KMS-11 (cell line): ENCODE data around the gene ABHD6.

Source experiments
- H2AFZ ChIP-seq: fragments of 200-600 bp; sonication (generic); 2 replicates; pipeline ENCODE4 v1.6.1; 2016; ENCODE audit warnings: antibody characterized with exemption, mixed run types, low read depth
- H3K27ac ChIP-seq: fragments of 200-600 bp; sonication (generic); 2 replicates; pipeline ENCODE4 v1.6.1; 2016; ENCODE audit warnings: mild to moderate bottlenecking, mixed run types
- H3K27me3 ChIP-seq: fragments of 200-600 bp; sonication (generic); 2 replicates; pipeline ENCODE4 v1.6.1; 2017; ENCODE audit warnings: mild to moderate bottlenecking, low read depth, mixed run types, moderate library complexity; ENCODE audit not compliant: insufficient read depth
- H3K36me3 ChIP-seq: fragments of 200-600 bp; sonication (generic); 2 replicates; pipeline ENCODE4 v1.6.1; 2017; ENCODE audit warnings: mild to moderate bottlenecking, mixed run types; ENCODE audit not compliant: insufficient read depth
- H3K4me1 ChIP-seq: fragments of 200-600 bp; sonication (generic); 2 replicates; pipeline ENCODE4 v1.6.1; 2016; ENCODE audit warnings: mild to moderate bottlenecking, low read depth, mixed run types; ENCODE audit not compliant: poor library complexity, severe bottlenecking
- H3K4me2 ChIP-seq: fragments of 200-600 bp; sonication (generic); 2 replicates; pipeline ENCODE4 v1.7.0; 2016; ENCODE audit warnings: mild to moderate bottlenecking, mixed run types
- H3K4me3 ChIP-seq: fragments of 200-600 bp; sonication (generic); IDR thresholded peaks from 2 replicates; pipeline ENCODE4 v1.6.1; 2017; ENCODE audit warnings: low read depth, low read length, mixed read lengths; ENCODE audit not compliant: insufficient read depth
- H3K79me2 ChIP-seq: fragments of 200-600 bp; sonication (generic); 2 replicates; pipeline ENCODE4 v1.6.1; 2016; ENCODE audit warnings: low read depth, mixed run types; ENCODE audit not compliant: insufficient read depth
- H3K9ac ChIP-seq: fragments of 200-600 bp; sonication (generic); 2 replicates; pipeline ENCODE4 v1.6.1; 2016; ENCODE audit warnings: mild to moderate bottlenecking, mixed run types
- H4K20me1 ChIP-seq: fragments of 200-600 bp; sonication (generic); 2 replicates; pipeline ENCODE4 v1.6.1; 2016; ENCODE audit warnings: mild to moderate bottlenecking, mixed run types; ENCODE audit not compliant: insufficient read depth
- TF ChIP-seq, protein P1 (sequence below): fragments of 200-600 bp; sonication (generic); conservative IDR thresholded peaks from 2 replicates; pipeline ENCODE4 v1.6.1; 2017; ENCODE audit warnings: low read depth, mild to moderate bottlenecking, antibody characterized with exemption, low read length, moderate library complexity, mixed read lengths

ABHD6 gene, protein sequence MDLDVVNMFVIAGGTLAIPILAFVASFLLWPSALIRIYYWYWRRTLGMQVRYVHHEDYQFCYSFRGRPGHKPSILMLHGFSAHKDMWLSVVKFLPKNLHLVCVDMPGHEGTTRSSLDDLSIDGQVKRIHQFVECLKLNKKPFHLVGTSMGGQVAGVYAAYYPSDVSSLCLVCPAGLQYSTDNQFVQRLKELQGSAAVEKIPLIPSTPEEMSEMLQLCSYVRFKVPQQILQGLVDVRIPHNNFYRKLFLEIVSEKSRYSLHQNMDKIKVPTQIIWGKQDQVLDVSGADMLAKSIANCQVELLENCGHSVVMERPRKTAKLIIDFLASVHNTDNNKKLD

DNA sequence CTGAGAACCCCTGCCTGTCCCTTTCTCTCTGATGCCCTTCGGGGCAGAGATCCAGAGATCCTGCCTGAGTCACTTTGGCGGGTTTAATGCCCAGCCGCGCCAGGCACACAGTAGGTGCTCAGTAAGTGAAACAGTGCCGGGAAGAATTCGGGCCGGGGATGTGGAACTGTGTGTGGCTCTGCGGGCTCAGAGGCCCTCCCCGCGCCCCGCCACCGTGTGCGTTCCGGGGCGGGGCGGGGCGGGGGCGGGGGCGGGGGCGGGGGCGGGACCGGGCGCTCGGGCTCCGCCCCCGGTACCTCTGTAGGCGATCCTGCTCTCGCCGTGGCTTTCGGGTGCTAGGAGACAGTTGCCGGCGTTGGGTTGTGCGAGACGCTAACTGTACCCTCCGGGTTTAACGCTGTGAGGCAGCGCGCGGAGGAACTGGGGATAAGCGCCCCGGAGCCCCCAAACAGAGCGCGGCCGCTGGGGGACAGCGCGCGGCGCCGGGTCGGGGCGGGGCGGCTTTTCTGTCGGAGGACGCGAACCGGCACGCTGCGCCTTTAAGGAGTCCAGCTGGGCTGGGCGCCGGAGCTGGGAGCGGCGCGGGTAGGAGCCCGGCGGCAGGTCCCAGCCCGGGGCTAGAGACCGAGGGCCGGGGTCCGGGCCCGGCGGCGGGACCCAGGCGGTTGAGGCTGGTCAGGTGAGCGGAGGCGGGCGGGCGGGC, at the start of gene ABHD6:
Gene ABHD6 (plus strand): TSS at position 555 of the 703 bp plus-strand sequence. CDS start 18,795 bp downstream, outside the sequence.
- no peaks in the 10 kb centered on the region for H4K20me1 ChIP-seq

DNA sequence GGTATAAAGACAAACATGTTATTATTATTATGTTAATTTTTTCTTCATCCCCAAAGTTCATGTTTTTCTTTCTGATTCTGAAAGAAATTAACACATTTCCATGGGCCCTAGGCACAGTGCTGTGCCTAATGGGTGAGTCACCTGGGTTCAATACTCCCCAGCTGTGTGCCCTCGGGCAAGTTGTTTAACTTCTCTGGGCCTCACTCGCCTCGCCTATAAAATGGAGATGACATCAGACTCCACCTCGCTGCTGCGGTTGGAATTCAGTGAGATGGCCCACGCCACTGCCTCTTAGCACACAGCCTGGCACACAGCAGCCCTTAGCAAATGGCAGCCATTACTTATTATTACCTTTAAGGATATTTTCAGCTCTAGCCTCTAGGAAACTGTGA, 49.4 kb upstream of the ABHD6 start:
- Histone ChIP-seq H3K4me3 (no peak overlapping the region), H3K36me3 (no peaks in the 10 kb centered on the region), H3K9ac (no peak overlapping the region), H3K79me2 (no peaks in the 10 kb centered on the region), H3K4me2 (no peak overlapping the region), H4K20me1 (no peaks in the 10 kb centered on the region), H3K27ac (no peak overlapping the region), H2AFZ (no peak overlapping the region), H3K27me3 (no peaks in the 10 kb centered on the region), H3K4me1 (peaks cover 4% of the 10 kb centered on the region)
- TF ChIP-seq, protein P1, sequence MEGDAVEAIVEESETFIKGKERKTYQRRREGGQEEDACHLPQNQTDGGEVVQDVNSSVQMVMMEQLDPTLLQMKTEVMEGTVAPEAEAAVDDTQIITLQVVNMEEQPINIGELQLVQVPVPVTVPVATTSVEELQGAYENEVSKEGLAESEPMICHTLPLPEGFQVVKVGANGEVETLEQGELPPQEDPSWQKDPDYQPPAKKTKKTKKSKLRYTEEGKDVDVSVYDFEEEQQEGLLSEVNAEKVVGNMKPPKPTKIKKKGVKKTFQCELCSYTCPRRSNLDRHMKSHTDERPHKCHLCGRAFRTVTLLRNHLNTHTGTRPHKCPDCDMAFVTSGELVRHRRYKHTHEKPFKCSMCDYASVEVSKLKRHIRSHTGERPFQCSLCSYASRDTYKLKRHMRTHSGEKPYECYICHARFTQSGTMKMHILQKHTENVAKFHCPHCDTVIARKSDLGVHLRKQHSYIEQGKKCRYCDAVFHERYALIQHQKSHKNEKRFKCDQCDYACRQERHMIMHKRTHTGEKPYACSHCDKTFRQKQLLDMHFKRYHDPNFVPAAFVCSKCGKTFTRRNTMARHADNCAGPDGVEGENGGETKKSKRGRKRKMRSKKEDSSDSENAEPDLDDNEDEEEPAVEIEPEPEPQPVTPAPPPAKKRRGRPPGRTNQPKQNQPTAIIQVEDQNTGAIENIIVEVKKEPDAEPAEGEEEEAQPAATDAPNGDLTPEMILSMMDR, result no peak

More for the DNA sequence above, at the start of gene ABHD6:
- no peaks in the 10 kb centered on the region for H3K79me2 ChIP-seq
- peak within 1 kb of the TSS; percentile 39; the same call in 1 of the 2 replicates for H3K9ac ChIP-seq
- H3K4me3 ChIP-seq, result no peak within 1 kb of the TSS
- no peaks in the 10 kb centered on the region for H3K36me3 ChIP-seq
- H2AFZ ChIP-seq, result peak within 1 kb of the TSS; percentile 93
- H3K27ac ChIP-seq, result no peak within 1 kb of the TSS
- peak within 1 kb of the TSS; percentile 82 for H3K4me2 ChIP-seq
- TF ChIP-seq, protein P1, result no peak
- H3K4me1 ChIP-seq, result peaks cover 5% of the 10 kb centered on the region
- no peaks in the 10 kb centered on the region for H3K27me3 ChIP-seq

GRCh38 chr3:58188921-58189451, 48.6 kb upstream of the ABHD6 start:
- Histone ChIP-seq H3K79me2 (no peaks in the 10 kb centered on the region), H3K4me1 (peaks cover 4% of the 10 kb centered on the region), H3K27me3 (no peaks in the 10 kb centered on the region), H3K9ac (no peak overlapping the region), H3K27ac (no peak overlapping the region), H3K4me3 (no peak overlapping the region), H2AFZ (no peak overlapping the region), H3K4me2 (no peak overlapping the region), H4K20me1 (no peaks in the 10 kb centered on the region), H3K36me3 (no peaks in the 10 kb centered on the region)
- TF ChIP-seq, protein P1, result no peak

- Histone ChIP-seq H3K27ac (no peak overlapping the region), H3K4me3 (no peak overlapping the region), H3K4me2 (no peak overlapping the region), H3K4me1 (peaks cover 4% of the 10 kb centered on the region), H4K20me1 (no peaks in the 10 kb centered on the region), H3K27me3 (no peaks in the 10 kb centered on the region), H3K36me3 (no peaks in the 10 kb centered on the region), H2AFZ (no peak overlapping the region), H3K79me2 (no peaks in the 10 kb centered on the region), H3K9ac (no peak overlapping the region)
- TF ChIP-seq, protein P1, result no peak
Measured at GRCh38 chr3:58189691-58190090, 47.9 kb upstream of the ABHD6 start.
